HG03520 (cell line): Measurements from ENCODE around the gene CNTNAP1.
A peak's percentile ranks its signal among the peaks of the same experiment; 100 is the strongest.
"Not testable (repeated sequence)": the region's sequence is repeated elsewhere in the genome, so short reads cannot be mapped to it uniquely, and the experiment has no call there.

Experiments
- ATAC-seq: cut with Tn5 transposase; IDR thresholded peaks from one replicate; pipeline ENCODE4 v1.9.1; 2021; ENCODE audit warnings: mild to moderate bottlenecking, moderate library complexity; ENCODE audit not compliant: unreplicated experiment

The CNTNAP1 gene

DNA sequence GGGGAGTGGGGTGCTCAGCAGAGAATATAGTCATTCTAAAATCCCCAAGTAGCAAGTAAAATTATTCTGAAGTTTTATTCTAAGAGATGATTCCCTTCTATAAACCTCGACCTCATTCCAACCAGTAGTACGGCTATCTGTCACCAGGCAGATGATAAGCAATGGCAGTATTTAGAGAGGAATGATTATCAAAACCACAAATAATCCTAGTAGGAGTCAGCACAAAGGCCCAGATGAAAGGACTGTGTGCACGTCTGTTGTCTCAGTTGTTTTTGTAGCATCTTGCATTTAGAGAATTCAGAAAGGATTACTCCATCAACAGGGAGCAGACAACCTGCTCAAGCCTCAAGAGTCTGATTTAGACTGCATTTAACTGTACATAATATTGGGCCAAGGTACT lies 41.3 kb downstream of the CNTNAP1 start:
- no peak for ATAC-seq

DNA sequence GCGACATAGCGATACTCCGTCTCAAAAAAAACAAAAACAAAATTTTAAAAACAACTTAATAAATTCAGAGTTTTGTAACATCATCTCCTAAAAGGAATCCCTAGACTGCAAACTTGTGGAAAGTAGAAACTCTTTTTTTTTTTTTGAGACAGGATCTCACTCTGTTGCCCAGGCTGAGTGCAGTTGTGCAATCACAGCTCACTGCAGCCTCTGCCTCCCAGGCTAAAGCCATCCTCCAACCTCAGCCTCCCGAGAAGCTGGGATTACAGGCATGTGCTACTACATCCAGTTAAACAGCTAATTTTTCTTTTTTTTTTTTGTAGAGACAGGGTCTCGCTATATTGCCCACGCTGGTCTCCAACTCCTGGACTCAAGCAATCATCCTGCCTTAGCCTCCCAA lies 42.8 kb downstream of the CNTNAP1 start:
- no peak for ATAC-seq

GRCh38 chr17:42740699-42741098 lies 58.4 kb downstream of the CNTNAP1 start:
- no peak for ATAC-seq

DNA sequence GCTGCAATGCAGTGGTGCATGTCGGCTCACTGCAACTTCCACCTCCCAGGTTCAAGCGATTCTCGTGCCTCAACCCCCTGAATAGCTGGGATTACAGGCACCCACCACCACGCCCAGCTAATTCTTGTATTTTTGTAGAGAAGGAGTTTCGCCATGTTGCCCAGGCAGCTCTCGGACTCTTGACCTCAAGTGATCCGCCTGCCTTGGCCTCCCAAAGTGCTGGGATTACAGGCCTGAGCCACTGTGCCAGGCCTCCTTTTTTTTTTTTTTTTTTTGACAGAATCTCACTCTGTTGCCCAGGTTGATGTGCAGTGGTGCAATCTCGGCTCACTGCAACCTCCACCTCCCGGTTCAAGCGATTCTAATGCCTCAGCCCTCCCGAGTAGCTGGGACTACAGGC lies 60.6 kb downstream of the CNTNAP1 start:
- not testable (repeated sequence) for ATAC-seq

- ATAC-seq = no peak
Observed at GRCh38 chr17:42743595-42744282, 61.4 kb downstream of the CNTNAP1 start.

DNA sequence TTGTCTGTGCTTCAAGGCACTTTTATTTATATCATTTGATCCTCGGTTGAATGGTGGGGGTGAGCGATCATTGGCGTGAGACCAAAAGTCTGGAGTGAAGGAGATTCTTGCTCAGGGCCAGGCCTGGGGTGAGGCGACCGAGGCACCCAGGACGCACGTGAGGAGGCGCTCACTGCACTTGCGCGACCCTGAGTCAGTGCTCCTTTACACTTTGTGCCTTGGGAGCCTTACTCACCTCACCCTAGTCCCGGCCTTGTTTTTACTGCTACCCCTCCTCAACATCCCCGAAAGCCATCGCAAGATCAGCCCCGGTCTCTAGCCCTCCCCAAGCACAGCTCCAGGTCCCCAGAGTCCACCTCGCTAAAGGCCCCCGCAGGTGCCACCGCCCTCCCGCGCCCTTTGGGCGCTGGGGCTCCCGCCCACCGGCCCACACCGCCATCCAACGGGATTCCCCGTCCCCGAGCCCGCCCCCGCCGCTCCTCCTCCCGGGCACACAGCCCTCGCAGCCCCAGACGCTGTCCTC lies 62.0 kb downstream of the CNTNAP1 start:
- peak; percentile 33 for ATAC-seq

DNA sequence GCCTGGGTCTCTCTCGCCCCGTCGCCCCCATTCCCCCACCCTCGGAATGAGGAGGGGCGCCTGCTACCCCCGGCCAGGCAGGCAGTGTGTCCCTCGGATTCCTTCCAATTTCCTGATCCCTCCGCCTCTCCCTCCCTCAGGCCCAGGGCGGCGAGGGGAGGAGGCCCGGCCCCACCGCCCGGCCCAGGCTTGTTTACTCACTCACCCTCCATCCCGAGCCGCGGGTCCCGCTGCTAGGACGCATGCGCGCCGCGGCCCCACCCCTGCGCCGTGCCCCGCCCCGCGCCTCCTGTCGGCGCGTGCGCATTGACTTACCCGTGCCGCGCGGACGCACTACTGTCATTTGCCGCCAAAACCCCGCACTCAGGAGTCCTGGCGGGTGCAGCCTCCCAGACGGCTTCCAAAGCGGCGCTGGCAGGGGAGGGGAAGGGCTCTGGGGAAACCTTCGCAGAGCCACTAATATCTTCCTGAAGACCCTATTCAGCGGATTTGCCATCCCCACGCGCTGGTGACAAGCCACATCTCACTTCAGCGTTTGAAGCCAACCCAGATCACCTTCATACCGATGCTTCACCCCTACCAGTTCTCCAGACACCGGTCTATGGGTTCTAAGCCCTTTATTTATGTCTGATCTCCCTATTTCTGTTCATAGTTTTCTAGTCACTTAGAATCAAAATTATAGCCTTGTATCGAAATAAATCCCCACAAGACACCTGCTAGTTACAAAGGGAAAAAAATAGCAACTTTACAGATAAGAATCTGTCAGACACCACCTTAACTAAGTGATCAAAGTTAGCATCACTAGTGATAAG lies 62.7 kb downstream of the CNTNAP1 start, which contains the start of gene EZH1:
EZH1 (minus strand) TSS at position 235 of the 812 bp plus-strand sequence. CDS start 16,099 bp downstream, outside the sequence.
- ATAC-seq = peak; percentile 75

- no peak for ATAC-seq
Observed at GRCh38 chr17:42748202-42748907, 66.0 kb downstream of the CNTNAP1 start.

- no peak for ATAC-seq
Observed at GRCh38 chr17:42748908-42749798, 66.8 kb downstream of the CNTNAP1 start.
